HL-60 (cell line): Measurements from ENCODE around the gene ANXA8.
"Not testable (repeated sequence)": the region's sequence is repeated elsewhere in the genome, so short reads cannot be mapped to it uniquely, and the experiment has no call there.

Experiments used
- CTCF ChIP-seq: IDR thresholded peaks from one replicate; pipeline ENCODE4 v1.5.1; 2011; ENCODE audit warnings: low read length, control low read depth, inconsistent platforms; ENCODE audit not compliant: insufficient read depth
- GABPA ChIP-seq: IDR thresholded peaks from 2 replicates; pipeline ENCODE4 v1.6.1; 2012; ENCODE audit warnings: low read depth
- POLR2AphosphoS5 ChIP-seq: IDR thresholded peaks from 2 replicates; pipeline ENCODE4 v1.6.1; 2012; ENCODE audit warnings: low read depth
- SPI1 ChIP-seq: IDR thresholded peaks from 2 replicates; pipeline ENCODE4 v1.6.1; 2012; ENCODE audit warnings: low read depth, mild to moderate bottlenecking, borderline replicate concordance
- TF ChIP-seq, protein P1 (sequence below): IDR thresholded peaks from 2 replicates; pipeline ENCODE4 v1.6.1; 2012; ENCODE audit warnings: low read depth; ENCODE audit not compliant: insufficient replicate concordance

GRCh38 chr10:47472647-47473046, 11.3 kb downstream of the ANXA8 start:
- not testable (repeated sequence) for TF ChIP-seq CTCF, POLR2AphosphoS5, SPI1, GABPA
- TF ChIP-seq, protein P1, sequence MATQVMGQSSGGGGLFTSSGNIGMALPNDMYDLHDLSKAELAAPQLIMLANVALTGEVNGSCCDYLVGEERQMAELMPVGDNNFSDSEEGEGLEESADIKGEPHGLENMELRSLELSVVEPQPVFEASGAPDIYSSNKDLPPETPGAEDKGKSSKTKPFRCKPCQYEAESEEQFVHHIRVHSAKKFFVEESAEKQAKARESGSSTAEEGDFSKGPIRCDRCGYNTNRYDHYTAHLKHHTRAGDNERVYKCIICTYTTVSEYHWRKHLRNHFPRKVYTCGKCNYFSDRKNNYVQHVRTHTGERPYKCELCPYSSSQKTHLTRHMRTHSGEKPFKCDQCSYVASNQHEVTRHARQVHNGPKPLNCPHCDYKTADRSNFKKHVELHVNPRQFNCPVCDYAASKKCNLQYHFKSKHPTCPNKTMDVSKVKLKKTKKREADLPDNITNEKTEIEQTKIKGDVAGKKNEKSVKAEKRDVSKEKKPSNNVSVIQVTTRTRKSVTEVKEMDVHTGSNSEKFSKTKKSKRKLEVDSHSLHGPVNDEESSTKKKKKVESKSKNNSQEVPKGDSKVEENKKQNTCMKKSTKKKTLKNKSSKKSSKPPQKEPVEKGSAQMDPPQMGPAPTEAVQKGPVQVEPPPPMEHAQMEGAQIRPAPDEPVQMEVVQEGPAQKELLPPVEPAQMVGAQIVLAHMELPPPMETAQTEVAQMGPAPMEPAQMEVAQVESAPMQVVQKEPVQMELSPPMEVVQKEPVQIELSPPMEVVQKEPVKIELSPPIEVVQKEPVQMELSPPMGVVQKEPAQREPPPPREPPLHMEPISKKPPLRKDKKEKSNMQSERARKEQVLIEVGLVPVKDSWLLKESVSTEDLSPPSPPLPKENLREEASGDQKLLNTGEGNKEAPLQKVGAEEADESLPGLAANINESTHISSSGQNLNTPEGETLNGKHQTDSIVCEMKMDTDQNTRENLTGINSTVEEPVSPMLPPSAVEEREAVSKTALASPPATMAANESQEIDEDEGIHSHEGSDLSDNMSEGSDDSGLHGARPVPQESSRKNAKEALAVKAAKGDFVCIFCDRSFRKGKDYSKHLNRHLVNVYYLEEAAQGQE = not testable (repeated sequence)
